Left lobe of liver (tissue), 2 donors: ENCODE measurements around the gene UNC5B. TPM values are rescaled to one million over a fixed set of nuclear protein-coding genes. Genes with fewer than 3 reads are reported as not detected.

ENCODE experiments used
- ATAC-seq: fragments of 200-7000 bp; cut with Tn5 transposase; one replicate; pipeline ENCODE4 v1.9.1; 2020; ENCODE audit warnings: mild to moderate bottlenecking, moderate library complexity
- DNase-seq: peaks from one replicate; pipeline ENCODE4 v3.0.0-alpha.2; 2020; ENCODE audit warnings: low spot score
- total RNA-seq: library from RNA; stranded (reverse); gene quantifications from one replicate; pipeline ENCODE4 v1.2.1, GENCODE V29; 2021
- donor health status: DM: no; HTN: no; CAD: no; lungs with moderate emphysema.
- donor health status: DM: no; HTN: yes; CAD: no.

The UNC5B gene
- total RNA-seq, 1 donor from 2014 or later: 1.8 TPM

DNA sequence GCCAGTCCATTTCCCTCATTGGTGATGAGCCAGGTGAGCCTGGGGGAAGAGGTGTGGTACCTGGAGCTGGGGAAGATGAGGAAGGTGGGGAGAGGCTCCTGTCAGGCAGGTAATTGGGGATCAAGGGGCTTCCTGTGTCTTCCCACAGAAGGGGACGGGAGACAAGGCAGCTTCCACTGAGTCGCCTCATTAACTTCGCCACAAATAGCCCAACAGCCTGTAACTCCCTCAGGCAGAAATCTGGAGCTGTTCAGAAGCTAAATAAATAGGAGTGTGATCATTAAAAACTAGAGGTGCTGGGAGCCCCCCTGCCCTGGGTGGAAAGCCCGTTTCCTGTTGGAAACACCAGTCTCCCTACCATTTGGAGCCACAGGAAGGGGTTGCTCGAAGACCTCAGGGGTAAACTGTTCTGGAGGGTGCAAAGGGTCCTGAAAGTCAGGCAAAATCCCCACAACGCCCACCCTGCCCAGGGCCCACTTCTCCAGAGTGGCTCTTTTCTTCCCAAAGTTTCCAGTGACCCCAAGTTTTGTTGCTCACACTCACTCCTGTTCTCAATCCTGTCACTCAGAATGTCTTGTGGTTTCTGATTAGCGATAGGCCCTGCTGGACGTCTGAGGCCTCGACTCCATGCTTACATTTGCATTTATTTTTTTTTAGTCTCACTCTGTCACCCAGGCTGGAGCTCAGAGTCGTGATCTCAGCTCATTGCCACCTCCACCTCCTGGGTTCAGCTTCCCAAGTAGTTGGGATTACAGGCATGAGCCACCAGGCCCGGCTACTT is 25.7 kb downstream of the UNC5B start:
- ATAC-seq: no peak

DNA sequence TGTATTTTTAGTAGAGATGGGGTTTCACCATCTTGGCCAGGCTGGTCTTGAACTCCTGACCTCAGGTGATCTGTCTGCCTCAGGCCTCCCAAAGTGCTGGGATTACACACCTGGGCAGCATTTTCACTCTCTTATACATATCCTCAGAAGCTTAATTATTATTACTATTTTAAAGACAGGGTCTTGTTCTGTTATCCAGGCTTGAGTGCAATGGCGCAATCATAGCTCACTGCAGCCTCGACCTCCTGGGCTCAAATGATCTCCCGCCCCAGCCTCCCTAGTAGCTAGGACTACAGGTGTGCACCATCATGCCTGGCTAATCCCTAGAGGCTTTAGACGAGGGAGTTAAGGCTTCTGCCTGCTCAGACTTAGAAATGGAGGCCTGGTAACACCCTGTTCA is 26.3 kb downstream of the UNC5B start:
- ATAC-seq (no peak), DNase-seq (no peak)

More for the DNA sequence above, 25.7 kb downstream of the UNC5B start:
- DNase-seq: no peak

DNA sequence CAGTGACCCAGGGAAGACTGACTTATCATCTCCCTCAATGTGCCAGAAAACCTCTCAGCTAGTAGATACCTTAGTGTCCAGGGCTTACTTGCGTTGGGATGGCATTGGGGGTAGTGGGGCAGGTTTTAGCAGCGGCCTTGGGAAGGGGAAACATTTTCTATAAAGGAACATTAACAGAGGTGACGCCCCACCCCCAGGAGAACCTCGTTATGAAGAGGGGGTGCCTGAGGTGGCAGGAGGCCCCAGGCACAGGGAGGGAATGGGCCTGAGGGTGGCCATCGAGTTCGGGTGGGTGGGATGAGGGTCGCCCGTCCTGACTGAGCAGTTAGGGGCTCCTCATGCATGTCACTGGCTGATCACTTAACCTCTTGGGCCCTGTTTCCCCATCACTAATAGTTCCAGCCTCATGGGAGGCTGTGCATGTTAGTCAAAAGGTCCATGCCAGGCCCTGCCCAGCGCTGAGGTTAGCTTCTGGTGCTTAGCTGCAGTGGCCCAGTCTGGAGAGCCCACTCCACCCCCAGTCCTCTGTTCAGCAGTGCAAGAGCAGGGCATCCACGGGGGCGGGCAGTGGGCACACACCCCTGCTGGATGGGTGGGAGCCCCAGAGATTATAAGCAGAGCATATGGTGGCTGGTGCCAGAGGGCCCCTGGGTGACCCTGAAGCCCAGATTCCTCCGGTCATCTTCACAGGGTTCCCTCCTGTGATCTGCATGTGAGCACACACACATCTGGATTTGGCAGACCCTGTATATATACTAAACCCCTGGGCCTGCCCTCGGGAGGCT is 27.0 kb downstream of the UNC5B start:
- DNase-seq (no peak), ATAC-seq (no peak)

DNA sequence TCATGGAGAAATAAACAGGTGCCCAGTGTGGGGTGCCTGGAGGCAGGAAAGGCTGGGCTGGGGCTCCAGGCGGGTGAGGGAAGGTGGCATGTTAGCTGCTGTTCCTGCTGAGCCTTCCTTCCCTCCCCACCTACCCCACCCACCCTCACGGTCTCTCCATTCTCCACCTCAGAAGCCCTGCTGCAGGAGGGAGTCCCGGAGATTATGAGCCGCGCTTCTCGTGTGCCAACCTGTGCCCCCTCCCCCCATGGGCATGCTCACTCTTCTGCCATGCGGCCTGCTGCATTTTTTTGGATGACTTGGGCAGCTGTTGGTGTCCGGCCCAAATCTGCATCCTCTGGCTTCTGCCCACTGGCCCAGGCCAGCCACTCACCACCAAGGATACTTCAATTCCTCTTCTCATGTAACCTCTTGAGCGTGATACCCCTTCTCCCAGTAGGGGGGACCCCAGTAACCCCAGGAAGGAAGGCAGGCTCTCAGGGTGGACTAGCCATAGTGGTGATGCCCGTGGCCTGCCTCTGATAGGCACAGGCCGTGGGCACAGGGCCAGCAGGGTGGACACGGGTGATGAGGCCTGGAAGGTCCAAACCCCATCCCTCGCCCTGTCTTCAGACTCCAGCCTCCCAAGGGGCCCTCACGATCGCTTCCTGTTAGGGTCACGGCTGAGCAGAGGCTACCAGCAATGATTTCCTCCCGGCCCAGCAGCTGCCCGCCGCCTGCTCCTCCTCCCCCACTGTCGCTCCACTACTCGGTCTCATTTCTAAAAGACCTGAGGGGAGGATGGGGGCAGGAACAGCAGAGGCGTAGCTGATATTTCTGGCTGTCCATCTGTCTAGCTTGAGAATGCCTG is 27.8 kb downstream of the UNC5B start:
- DNase-seq (no peak), ATAC-seq (peak; percentile 33)

DNA sequence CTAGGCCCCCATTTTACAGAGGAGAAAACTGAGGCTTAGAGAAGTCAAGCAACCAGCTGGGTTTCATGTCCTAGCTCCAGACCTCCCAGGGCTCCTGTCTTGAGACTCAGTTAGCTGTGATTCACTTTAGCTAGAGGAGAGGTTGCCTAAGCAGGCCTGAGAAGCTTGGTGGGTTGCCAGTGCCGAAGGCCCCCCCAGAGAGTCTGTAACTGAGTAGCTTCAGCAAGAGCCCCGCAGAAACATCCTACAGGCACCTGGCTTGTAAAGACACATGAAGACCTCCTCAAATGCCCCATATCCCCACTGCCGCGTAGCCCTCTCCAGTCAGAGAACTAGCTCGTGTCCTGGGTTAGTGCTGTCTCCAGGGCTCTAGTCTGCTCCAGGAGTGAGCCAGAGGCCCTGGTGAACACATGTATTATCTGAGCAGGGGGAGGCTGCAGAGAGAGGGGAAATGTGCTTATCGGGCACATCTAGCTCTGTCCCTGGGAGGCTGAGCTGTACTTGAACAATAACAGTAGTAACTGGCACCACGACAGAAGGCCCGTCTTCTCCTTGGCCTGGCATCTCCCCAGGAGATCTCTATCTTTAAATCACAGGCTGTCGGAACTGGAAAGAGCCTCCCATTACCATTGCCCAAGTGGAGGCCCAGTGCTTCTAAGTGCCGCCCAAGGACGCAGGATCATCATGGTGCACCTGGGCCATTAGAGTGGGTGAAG is 28.9 kb downstream of the UNC5B start:
- DNase-seq: no peak
- no peak for ATAC-seq

DNA sequence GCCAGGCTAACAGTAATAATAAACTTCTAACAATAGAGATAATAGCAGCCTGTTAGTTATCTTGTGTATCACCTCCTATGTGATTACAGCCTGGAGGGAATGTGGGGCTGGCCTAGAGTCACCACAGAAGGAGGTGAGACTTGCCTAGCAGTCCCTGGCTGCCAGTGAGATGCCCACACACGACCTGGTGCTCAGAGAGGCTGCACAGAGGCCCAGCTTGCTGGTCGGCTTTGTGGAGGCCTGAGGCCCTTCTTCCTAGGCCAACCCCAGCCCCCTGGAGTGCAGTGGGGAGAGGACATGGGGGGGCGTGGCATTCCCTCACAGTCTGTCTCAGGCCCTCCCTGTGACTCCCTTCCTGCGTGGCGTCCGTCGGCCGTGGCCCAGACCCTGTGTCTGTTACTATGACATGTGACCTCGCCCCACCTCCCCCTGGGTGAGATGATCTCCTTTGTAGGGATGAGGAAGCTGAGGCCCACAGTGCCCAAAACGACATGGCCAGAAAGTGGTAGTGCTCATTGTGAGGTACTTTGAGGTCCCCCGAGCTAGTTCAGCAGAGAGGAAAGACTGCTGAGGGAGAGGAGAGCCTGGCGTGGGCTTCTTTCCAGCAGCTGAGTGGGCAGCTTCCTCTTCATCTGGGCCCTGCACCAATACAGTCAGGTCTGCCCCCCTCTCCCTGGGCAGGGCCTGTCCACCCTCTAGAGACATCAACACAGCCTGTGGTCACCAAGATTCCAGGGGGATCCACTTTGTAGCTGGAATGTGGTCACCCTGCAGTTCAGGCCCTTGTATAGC is 29.7 kb downstream of the UNC5B start:
- DNase-seq: no peak
- no peak for ATAC-seq

DNA sequence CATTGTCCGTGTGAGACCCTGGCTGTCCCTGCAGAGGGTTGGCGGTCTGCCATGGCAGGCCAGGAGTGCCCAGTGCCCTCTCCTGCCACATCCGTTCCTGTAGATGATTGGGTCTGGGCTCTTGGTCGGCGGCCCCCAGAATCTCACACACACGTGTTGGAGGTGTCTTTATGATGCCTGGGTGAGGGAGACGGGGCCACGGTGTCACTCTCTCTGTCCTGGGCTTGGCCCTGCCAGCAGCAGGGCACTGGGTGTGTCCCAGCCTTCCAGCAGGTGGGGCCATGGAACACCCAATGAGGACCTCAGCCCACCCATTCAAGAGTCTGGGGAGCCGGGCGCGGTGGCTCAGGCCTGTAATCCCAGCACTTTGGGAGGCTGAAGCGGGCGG is 30.2 kb downstream of the UNC5B start:
- ATAC-seq (no peak), DNase-seq (no peak)

DNA sequence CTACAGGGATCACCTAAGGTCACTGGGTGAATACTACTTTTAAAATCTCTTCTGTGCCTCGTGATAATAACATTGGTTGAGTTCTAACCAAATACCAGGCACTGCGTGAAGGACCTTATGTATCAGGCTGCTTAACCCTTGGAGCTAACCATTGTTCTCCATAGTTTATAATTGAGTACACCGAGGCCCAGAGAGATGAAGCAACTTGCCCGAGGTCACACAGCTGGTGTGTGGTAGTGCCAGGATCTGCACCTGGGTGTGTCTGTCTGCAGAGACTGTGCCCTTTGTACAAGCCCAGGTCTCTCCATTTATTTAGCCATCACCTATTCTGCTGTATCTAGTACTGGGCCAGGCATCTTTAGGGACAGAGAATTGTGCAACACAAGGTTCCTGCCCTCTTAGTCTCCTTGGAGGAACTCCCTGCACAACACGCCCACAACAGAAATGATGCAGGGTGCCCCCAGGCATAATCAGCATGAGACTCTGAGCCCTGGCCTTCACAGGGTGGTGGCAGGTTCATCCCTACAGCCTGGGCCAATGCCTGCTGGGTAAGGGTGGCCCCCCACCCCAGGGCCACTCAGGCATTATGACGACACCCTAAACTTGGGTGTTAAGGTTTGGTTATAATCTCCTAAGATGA is 31.5 kb downstream of the UNC5B start:
- ATAC-seq (no peak), DNase-seq (no peak)

DNA sequence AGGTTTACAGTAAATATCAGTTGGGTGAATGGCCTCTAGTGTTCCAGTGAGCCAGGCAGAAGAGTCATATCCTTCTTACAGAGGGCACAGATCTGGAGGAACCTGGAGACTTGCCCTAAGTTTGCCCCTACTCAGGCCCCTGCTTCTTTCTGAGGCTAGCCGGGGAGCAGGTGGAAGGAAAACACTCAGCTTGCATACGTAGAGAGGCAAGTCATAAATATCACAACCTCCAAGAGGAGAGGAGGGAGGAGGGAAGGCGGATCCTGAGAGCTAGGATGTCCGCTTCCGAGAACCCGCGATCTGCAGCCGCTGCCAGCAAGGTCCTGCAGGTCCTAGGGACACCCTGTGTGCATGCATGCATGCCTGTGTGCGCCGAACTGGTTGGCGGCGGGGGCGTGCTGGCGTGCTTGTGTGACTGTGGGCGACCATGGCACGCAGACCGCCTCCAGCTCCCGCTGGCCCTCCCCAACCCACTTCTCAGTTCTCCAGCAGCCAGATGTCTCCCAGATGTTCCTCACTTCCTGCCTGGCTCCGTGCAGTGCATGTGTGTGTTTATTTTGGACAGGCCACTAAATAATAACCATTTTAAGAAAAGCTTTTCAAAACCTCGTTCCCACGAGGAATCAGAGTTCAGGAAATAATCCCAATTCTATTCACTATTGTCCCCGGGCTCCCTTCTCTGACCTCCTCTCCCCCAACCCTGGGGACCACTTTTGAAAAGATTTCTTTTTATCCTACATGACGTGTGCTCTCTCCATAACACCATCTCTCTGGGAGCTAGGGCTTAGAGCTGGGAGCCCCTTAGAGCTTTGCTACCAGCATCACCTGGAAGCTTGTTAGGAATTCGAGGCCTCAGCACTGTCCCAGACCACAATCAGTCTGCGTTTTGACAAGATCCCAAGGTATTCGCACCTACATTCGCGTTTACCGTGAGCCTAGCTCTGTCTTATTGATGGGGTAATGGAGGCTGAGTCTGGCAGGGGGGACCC is 32.4 kb downstream of the UNC5B start:
- DNase-seq (no peak), ATAC-seq (no peak)

DNA sequence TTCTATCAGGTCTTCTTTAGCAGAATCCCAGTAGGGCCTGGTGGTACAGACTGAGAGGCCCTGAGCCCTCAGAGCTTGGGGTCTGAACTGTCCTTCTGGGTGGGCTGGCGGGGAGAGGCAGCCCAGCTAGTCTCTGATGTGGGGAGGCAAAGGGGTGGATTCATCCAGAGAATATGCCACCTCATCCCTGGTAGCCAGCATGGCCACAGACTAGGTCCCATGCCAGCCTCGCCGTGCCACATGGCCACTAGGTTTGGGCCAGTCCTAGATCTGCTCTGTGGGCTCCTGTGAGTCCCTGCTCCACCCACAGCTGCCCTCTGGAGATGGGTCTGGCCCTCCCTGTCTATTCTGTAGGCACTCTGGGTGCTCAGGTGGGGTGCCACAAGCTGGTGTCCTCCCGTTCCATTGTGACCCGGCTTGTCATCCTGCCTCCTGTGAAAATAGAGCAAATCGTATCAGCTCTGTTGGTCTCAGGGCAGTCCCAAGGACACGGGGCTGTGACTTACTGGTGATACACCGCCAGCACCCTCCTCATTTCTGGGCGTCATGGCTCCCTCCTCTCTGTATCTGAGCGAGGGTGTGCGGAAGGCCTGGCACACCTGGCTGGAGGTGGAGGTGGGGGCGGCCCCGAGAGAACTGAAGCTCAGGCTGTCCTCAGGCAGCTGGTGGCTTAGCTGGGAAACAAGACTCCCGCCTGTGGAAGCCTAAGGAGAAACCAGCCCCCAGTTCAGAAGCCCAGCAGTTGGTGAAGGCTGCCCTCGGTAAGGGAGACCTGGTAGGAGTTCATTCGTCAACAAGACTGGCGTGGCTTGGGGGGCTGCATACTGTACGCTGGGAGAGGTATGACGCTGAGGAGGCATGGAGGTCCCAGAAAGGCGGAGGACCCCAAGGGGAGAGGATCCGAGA is 33.3 kb downstream of the UNC5B start:
- DNase-seq: no peak
- ATAC-seq: no peak

DNA sequence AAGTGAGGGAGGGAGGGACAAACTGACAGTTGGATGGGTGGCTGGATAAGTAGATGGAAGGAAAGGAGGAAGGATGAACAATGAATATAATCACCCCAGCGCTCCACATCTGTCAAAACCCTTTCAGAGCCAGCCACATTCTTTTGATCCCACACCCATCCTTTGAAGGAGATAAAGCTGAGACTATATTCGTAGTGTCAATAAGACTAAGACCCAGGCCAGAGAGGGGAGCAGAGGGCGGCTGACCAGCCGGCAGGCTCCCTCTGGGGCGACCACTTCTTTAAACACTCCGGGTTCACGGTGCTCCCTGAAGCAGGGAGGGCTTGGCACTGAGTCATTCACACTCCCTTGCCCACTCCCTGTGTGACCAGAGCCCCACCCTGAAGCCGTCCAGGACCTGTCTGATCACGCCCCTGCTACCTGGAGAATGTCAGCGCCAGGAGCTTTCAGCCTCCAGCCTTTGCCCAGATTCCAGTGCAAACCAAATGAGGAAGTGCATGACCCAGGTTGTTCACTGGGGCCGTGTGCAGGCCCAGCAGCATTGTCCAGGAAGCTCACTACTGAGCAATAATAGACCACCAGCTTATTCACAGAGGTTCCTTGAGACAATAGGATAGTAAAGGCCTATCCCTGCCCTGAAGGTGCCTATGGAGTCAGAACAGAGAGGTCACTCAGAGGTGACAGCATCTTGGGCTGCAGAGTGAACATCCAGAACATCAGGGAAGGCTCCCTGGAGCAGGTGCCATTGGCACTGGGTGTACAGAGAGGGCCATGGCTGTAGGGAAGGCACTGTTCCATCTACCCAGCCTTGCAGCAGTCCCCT is 34.4 kb downstream of the UNC5B start:
- ATAC-seq (peak; percentile 42), DNase-seq (no peak)

DNA sequence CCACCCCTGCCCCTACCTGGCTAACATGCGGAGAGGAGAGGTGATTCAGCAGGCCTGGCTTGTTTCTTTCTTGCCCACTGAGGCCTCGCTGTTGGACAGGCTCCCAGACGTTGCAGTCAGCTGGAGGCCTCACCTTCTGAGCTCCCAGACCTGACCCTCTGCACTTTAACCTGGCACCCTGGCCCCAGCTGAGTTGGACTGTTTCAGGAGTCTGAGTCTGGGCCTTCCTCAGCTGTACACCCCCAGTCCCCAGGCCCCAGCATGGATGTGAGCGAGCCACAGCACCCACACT is 35.0 kb downstream of the UNC5B start:
- DNase-seq (peak; percentile 72), ATAC-seq (peak; percentile 84)

DNA sequence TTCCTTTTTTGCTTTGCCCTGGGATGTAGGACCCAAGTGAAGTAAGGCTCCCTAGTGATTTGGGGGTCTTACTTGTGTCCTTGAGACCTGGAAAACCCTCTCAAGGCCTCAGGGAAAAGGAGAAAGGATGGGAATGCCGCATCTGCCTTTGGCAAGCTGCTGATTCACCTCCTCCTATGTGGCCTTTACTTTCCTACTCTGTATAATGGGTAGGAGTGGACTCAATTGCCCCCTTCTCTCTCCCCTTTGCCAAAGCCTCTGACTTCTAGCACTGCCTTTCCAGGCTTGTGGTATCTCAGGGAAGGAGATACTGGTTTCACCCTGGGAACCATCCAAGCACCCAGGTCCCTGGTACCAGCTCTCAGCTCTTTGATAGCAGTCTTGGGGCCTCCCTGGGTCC is 35.4 kb downstream of the UNC5B start:
- no peak for DNase-seq
- no peak for ATAC-seq

DNA sequence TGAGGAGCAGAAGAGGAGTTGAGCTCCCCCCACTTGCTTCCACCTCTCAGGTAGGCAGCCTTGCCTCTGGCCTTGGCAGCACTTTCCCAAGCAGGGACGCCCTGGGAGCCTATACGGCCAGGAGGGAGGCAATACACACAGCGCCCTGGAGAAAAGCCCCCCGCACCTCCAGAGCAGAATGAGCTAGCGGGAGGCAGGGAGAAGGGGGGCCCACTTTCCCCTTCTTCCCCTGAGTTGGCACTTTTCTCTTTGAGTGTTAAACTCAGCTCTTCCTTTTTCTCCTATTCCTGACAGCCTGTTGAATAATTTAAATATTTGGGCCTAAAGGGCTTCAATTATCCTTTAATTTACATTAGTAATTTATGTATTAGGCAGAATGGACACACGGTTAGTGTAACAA is 35.8 kb downstream of the UNC5B start:
- DNase-seq: no peak
- no peak for ATAC-seq

DNA sequence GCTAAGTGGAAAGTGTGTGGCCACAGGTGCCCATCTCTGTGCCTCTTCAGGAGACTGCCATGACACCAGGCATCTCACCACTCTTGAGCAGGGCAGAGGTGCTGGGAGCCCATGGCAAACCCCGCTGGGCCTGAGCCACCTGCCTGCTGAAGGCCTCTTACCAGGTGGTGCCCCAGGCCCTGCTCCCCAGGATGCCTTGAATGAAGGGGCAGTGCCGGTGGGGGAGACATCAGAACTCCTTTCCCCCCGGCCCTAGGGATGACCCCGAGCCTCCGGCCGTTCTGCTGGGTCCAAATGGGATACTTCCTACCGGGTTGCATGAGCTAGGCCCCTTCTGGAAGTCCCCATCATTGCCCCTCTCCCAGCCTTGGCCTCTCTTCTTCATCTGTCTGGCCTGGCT is 37.6 kb downstream of the UNC5B start:
- no peak for DNase-seq
- ATAC-seq: no peak

DNA sequence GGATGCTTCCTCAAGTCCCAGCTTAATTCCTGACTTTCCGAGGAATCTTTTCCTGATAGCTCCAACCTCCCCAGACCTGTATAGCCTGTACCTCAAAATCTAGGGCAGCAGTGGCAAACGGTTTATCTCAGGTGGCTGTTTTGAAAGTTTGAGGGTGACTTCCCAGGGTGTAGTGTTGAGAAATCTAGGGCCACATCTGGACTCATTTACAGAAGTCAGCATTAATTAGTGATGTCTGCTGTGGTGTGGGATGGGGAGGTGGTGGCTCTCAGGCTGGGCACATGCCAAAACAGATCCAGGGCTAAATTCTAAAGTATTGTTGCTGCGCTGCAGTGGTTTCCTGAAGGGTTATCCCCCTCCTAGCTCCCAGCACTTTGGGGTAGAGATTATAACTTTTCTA is 38.0 kb downstream of the UNC5B start:
- ATAC-seq (no peak), DNase-seq (no peak)

DNA sequence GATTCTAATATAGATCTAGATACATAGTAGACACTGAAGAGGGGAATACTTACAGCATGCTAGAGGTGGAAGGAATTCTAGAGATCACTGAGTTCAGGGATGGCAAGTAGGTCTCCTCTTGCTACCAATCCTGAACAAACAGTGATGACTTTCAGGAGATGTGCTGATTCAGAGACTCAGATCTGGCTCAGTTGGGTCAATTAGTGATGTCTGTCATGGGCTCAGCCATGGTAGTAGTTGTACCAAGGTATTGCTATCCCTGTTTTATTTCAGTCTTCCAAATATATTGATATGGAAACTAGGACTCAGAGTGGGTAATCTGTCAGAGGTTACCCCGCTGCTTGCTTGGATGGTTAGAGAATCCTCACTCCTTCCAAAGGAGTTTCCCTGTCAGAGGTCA is 38.5 kb downstream of the UNC5B start:
- DNase-seq (no peak), ATAC-seq (no peak)
